ELR (cell line): Measurements from ENCODE around the gene NLGN4X.

Experiments
- DNase-seq: peaks from one replicate; pipeline ENCODE4 v3.0.0-alpha.2; 2015; ENCODE audit warnings: low read depth

NLGN4X gene

GRCh38 chrX:6151971-6152370 lies 76.7 kb downstream of the NLGN4X start:
- no peak for DNase-seq

- DNase-seq, result no peak
Observed at GRCh38 chrX:6149060-6149872, 79.4 kb downstream of the NLGN4X start.

- no peak for DNase-seq
Observed at GRCh38 chrX:6134255-6134654, 94.4 kb downstream of the NLGN4X start.

GRCh38 chrX:6132970-6133369 lies 95.7 kb downstream of the NLGN4X start:
- DNase-seq, result no peak

GRCh38 chrX:6131287-6131686 lies 97.4 kb downstream of the NLGN4X start:
- no peak for DNase-seq

GRCh38 chrX:6129195-6129594 lies 99.5 kb downstream of the NLGN4X start:
- DNase-seq, result no peak

- no peak for DNase-seq
Observed at GRCh38 chrX:6120329-6120728, 108.3 kb downstream of the NLGN4X start.

GRCh38 chrX:6095469-6095868 lies 133.2 kb downstream of the NLGN4X start:
- DNase-seq, result no peak

GRCh38 chrX:6074532-6074931 lies 154.1 kb downstream of the NLGN4X start:
- DNase-seq, result no peak

- DNase-seq, result no peak
Observed at GRCh38 chrX:6071731-6072130, 156.9 kb downstream of the NLGN4X start.

- DNase-seq, result no peak
Observed at GRCh38 chrX:6067600-6067999, 161.1 kb downstream of the NLGN4X start.

- DNase-seq, result no peak
Observed at GRCh38 chrX:6053141-6053540, 175.5 kb downstream of the NLGN4X start.

GRCh38 chrX:6052111-6052745 lies 176.4 kb downstream of the NLGN4X start:
- no peak for DNase-seq

GRCh38 chrX:6049132-6049531 lies 179.5 kb downstream of the NLGN4X start:
- DNase-seq, result no peak

- peak; percentile 13 for DNase-seq
Observed at GRCh38 chrX:6041630-6042029, 187.0 kb downstream of the NLGN4X start.

GRCh38 chrX:6029014-6029413 lies 199.7 kb downstream of the NLGN4X start:
- no peak for DNase-seq

GRCh38 chrX:6026980-6027379 lies 201.7 kb downstream of the NLGN4X start:
- no peak for DNase-seq

GRCh38 chrX:6026429-6026828 lies 202.2 kb downstream of the NLGN4X start:
- DNase-seq, result no peak

GRCh38 chrX:6024204-6024603 lies 204.5 kb downstream of the NLGN4X start:
- DNase-seq, result no peak

GRCh38 chrX:6021316-6022091 lies 207.2 kb downstream of the NLGN4X start:
- no peak for DNase-seq

- DNase-seq, result no peak
Observed at GRCh38 chrX:6019076-6019475, 209.6 kb downstream of the NLGN4X start.

- DNase-seq, result no peak
Observed at GRCh38 chrX:6015423-6015822, 213.2 kb downstream of the NLGN4X start.

- no peak for DNase-seq
Observed at GRCh38 chrX:6012357-6012756, 216.3 kb downstream of the NLGN4X start.
